ENCODE measurements around the gene IL20. TPM values are rescaled to one million over a fixed set of nuclear protein-coding genes. Genes with fewer than 3 reads are reported as not detected.

The IL20 gene
- total RNA-seq, 1 donor = not detected

DNA sequence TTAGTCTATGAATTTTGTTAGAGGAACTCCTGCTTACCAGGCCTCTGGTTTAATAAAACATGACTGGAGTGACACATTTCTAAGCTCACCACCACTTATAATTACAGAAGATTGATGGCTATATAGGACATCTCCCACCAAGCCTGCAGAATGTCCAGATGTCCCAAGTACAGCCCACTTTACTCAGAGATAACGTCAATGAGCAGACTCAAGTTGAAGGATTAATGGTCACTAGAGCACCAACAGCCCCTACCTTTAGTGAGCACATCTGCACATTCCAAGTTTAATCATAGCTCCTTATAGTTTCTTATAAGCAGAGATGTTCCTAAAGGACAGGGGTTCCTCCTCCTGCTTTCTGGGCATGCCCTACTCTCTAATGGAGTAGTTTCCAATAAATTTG is 37.4 kb upstream of the IL20 start:
- H3K4me3 ChIP-seq (ENCODE audit: low read depth, low read length) = no peak overlapping the region
- TF ChIP-seq, protein P1, sequence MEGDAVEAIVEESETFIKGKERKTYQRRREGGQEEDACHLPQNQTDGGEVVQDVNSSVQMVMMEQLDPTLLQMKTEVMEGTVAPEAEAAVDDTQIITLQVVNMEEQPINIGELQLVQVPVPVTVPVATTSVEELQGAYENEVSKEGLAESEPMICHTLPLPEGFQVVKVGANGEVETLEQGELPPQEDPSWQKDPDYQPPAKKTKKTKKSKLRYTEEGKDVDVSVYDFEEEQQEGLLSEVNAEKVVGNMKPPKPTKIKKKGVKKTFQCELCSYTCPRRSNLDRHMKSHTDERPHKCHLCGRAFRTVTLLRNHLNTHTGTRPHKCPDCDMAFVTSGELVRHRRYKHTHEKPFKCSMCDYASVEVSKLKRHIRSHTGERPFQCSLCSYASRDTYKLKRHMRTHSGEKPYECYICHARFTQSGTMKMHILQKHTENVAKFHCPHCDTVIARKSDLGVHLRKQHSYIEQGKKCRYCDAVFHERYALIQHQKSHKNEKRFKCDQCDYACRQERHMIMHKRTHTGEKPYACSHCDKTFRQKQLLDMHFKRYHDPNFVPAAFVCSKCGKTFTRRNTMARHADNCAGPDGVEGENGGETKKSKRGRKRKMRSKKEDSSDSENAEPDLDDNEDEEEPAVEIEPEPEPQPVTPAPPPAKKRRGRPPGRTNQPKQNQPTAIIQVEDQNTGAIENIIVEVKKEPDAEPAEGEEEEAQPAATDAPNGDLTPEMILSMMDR (IDR thresholded peaks at IDR 0.05; ENCODE audit: insufficient read depth, low read length) = no peak
- no peak for DNase-seq (ENCODE audit: low read depth)

DNA sequence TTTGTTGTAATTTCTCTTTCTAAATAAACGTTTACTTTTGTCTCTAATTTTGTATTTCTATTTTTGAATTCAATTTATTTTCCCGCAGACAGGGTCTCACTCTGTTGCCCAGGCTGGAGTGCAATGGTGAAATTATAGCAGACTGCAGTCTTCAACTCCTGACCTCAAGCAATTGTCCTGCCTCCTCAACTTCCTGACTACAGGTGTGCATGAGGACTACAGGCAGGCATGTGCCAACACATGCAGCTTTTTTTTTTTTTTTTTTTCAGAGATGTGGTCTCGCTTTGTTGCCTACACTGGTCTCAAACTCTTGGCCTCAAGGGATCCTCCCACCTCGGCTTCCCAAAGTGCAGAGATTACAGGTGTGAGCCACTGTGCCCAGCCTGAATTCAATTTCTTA is 36.7 kb upstream of the IL20 start:
- DNase-seq (ENCODE audit: low read depth) = no peak
- TF ChIP-seq, protein P1 (IDR thresholded peaks at IDR 0.05; ENCODE audit: insufficient read depth, low read length) = peak; percentile 31
- H3K4me3 ChIP-seq (ENCODE audit: low read depth, low read length) = no peak overlapping the region

DNA sequence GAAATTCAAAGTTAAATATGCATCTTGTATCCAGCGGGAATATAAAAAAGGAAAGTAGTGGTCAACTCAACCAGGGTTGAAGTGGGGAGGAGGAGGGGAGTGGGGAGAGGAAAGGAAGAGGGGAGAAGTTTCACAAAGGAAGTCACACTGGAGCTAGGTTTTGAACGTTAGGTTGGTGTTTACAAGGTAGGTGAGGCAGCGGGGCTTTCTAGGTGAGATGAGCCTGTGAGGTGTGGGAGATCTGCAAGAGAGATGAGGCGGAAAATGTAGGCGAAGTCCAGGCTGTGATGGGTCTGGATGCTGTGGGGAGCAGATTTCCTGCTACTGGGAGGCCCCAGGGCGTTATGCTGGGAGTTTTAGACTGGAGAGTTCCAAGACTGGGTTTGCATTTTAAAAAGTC is 36.1 kb upstream of the IL20 start:
- TF ChIP-seq, protein P1 (IDR thresholded peaks at IDR 0.05; ENCODE audit: insufficient read depth, low read length) = no peak
- H3K4me3 ChIP-seq (ENCODE audit: low read depth, low read length) = no peak overlapping the region
- DNase-seq (ENCODE audit: low read depth) = no peak

DNA sequence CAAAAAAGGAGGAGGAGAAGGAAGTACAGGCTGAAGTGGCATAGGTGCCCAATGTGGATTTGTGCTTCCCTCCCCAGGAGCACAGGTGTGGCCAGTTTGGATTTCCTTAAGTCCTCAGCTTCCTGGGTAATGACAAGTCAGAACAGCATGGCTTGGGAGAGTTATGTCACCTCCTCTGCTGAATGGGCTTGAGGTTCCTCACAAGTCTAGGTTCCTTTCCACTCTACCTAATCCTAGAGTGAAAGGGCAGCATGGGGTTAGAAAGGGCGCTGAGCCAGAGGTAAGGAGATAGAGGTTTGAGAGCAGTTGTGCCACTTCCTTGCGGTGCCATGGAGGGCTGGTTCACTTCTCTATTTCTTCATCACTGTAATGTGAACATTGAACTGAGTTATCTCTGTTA is 35.5 kb upstream of the IL20 start:
- no peak overlapping the region for H3K4me3 ChIP-seq (ENCODE audit: low read depth, low read length)
- TF ChIP-seq, protein P1 (IDR thresholded peaks at IDR 0.05; ENCODE audit: insufficient read depth, low read length) = no peak
- DNase-seq (ENCODE audit: low read depth) = no peak

DNA sequence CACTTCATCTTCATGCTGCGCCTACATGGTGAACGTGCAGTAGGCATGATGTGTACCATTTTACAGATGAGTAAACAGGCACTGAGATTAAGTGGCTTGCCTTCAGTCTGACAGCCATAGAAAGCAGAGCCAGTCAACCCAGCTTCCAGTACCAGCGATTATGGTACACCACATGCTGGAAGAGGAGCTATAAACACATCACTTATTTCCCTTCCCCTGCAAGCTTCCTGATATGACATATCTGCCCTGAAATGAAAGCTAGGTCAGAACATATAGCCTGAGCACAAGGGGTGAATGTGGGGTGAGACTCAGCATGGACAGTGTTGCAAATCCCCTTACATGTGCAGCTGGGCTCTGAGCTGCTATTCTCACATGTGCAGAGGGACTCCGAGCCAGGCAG is 33.8 kb upstream of the IL20 start:
- no peak overlapping the region for H3K4me3 ChIP-seq (ENCODE audit: low read depth, low read length)
- no peak for DNase-seq (ENCODE audit: low read depth)
- TF ChIP-seq, protein P1 (IDR thresholded peaks at IDR 0.05; ENCODE audit: insufficient read depth, low read length) = no peak

DNA sequence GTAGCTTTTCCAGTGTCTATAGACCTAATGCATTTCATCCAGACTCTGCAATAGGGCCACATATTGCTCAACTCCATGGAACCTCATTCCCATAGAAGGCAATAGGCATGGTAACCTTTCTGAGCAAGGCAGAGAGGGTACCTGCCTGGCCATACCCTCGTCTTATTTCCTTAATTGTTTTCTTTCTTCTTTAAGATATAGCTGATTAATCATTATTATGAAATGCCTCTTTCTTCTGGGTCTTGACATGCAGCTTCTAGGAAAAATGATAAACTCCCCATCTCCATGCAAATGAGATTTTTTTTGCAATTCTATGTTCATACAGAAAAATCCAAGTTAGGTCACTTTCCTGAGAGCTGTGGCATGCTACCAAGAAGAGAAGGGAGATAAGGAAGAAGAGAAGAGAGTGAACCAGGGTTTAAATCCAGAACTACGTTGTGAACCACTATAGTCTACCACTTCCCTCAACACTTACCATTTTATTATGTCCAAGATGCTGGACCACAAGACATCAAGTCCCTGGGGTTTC is 33.0 kb upstream of the IL20 start:
- DNase-seq (ENCODE audit: low read depth) = no peak
- TF ChIP-seq, protein P1 (IDR thresholded peaks at IDR 0.05; ENCODE audit: insufficient read depth, low read length) = no peak
- no peak overlapping the region for H3K4me3 ChIP-seq (ENCODE audit: low read depth, low read length)

DNA sequence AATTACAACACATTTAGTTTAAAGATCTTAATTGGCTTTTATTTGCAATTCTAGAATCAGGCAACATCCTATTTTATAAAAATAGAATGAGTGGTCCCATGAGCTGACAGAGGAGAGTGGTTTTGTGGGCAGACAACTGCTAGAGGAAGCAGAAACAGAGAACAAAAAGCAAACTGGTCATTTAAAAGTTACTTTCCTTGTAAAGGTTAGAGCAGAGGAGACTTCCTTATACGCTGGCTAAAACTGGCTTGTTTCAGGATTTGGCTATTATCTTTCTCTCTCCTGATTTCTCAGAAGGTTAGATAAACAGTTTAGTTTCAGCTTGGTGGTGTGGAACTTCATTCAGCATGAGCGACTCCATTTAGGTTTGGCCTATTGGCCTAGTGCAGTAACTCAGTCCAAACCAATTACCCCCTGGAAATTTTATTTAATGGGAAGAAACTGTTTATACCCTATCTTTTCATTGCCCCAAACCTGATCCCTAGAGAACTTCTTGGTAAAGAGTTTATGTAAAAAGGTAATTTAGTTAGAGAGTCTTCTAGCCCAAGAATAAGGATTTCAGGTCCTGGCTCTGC is 32.2 kb upstream of the IL20 start:
- H3K4me3 ChIP-seq (ENCODE audit: low read depth, low read length) = no peak overlapping the region
- TF ChIP-seq, protein P1 (IDR thresholded peaks at IDR 0.05; ENCODE audit: insufficient read depth, low read length) = no peak
- no peak for DNase-seq (ENCODE audit: low read depth)

All from fibroblast of the aortic adventitia (primary cell).